HCT116 (cell line): ENCODE measurements around the gene MAPKBP1.

ENCODE experiments used
- POLR2AphosphoS5 ChIP-seq: IDR thresholded peaks from 2 replicates; pipeline ENCODE4 v1.6.1; 2011; ENCODE audit warnings: mild to moderate bottlenecking, low read depth, low read length, moderate library complexity
- RAD21 ChIP-seq: IDR thresholded peaks from 2 replicates; pipeline ENCODE4 v1.6.1; 2012; ENCODE audit warnings: low read depth, mild to moderate bottlenecking
- TCF7L2 ChIP-seq: IDR thresholded peaks from 2 replicates; pipeline ENCODE4 v1.7.0; 2011; ENCODE audit warnings: borderline replicate concordance, inconsistent platforms; ENCODE audit not compliant: insufficient read depth, insufficient read length; ENCODE audit errors: extremely low read depth
- YY1 ChIP-seq: IDR thresholded peaks from 2 replicates; pipeline ENCODE4 v1.6.1; 2011; ENCODE audit warnings: low read length, low read depth, moderate library complexity, mild to moderate bottlenecking; ENCODE audit not compliant: insufficient replicate concordance; ENCODE audit errors: extremely low read depth
- TF ChIP-seq, protein P1 (sequence below), 3 experiments: fragments of 200-600 bp in 1 of 3; sonication (generic) in 1 of 3; IDR thresholded peaks in 2 of 3; conservative IDR thresholded peaks in 1 of 3; 2 replicates each; pipeline ENCODE4 v1.5.1; 2012 to 2017; ENCODE audit warnings: low read depth in 2 of 3, low read length in 2 of 3, antibody characterized with exemption in 1 of 3, borderline replicate concordance in 1 of 3, control low read depth in 1 of 3, mild to moderate bottlenecking in 1 of 3, mixed read lengths in 1 of 3, mixed run types in 1 of 3, moderate library complexity in 1 of 3; ENCODE audit not compliant: insufficient read depth in 1 of 3
- TF ChIP-seq, protein P2 (sequence below): IDR thresholded peaks from 2 replicates; pipeline ENCODE4 v1.6.1; 2012

DNA sequence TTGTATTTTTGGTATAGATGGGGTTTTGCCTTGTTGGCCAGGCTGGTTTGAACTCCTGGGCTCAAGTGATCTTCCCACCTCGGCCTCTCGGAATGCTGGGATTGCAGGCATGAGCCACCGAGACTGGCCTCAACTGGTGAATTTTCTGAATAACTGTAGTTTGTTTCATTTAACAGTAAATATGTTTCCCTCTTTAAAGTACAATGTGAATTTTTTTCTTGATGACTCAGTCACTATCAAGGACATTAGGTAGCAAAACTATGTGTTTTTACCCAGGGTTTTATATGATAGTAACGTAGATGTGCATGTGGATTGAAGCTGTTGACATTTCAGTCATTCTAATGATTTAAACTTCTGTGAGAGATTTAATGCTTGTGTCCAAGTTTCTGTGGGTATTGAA, 40.2 kb upstream of the MAPKBP1 start:
- TF ChIP-seq, protein P1, sequence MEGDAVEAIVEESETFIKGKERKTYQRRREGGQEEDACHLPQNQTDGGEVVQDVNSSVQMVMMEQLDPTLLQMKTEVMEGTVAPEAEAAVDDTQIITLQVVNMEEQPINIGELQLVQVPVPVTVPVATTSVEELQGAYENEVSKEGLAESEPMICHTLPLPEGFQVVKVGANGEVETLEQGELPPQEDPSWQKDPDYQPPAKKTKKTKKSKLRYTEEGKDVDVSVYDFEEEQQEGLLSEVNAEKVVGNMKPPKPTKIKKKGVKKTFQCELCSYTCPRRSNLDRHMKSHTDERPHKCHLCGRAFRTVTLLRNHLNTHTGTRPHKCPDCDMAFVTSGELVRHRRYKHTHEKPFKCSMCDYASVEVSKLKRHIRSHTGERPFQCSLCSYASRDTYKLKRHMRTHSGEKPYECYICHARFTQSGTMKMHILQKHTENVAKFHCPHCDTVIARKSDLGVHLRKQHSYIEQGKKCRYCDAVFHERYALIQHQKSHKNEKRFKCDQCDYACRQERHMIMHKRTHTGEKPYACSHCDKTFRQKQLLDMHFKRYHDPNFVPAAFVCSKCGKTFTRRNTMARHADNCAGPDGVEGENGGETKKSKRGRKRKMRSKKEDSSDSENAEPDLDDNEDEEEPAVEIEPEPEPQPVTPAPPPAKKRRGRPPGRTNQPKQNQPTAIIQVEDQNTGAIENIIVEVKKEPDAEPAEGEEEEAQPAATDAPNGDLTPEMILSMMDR (IDR thresholded peaks at IDR 0.05 in 2 of 3, conservative IDR thresholded peaks at IDR 0.05 in 1 of 3; ENCODE audit: borderline replicate concordance in 1 of 3, insufficient read depth in 1 of 3, low read depth in 2 of 3, low read length in 2 of 3) = no peak
- TF ChIP-seq RAD21 = no peak
- TF ChIP-seq, protein P2, sequence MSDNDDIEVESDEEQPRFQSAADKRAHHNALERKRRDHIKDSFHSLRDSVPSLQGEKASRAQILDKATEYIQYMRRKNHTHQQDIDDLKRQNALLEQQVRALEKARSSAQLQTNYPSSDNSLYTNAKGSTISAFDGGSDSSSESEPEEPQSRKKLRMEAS = no peak
- no peak for TF ChIP-seq POLR2AphosphoS5
- TF ChIP-seq TCF7L2 = no peak
- TF ChIP-seq YY1 = no peak
